AG09309 (cell line): Measurements from ENCODE around the gene CCL23.

Experiments used
- DNase-seq: peaks from one replicate; pipeline ENCODE4 v3.0.0-alpha.2; 2010; ENCODE audit warnings: low read depth
- H3K4me3 ChIP-seq: 2 replicates; pipeline ENCODE4 v1.5.1; 2011; ENCODE audit warnings: mild to moderate bottlenecking, low read depth, low read length, moderate library complexity; ENCODE audit not compliant: control insufficient read depth
- TF ChIP-seq, protein P1 (sequence below): IDR thresholded peaks from 2 replicates; pipeline ENCODE4 v1.5.1; 2011; ENCODE audit warnings: mild to moderate bottlenecking, low read depth, low read length, inconsistent platforms; ENCODE audit not compliant: insufficient read depth, control insufficient read depth; ENCODE audit errors: missing control alignments

The CCL23 gene

DNA sequence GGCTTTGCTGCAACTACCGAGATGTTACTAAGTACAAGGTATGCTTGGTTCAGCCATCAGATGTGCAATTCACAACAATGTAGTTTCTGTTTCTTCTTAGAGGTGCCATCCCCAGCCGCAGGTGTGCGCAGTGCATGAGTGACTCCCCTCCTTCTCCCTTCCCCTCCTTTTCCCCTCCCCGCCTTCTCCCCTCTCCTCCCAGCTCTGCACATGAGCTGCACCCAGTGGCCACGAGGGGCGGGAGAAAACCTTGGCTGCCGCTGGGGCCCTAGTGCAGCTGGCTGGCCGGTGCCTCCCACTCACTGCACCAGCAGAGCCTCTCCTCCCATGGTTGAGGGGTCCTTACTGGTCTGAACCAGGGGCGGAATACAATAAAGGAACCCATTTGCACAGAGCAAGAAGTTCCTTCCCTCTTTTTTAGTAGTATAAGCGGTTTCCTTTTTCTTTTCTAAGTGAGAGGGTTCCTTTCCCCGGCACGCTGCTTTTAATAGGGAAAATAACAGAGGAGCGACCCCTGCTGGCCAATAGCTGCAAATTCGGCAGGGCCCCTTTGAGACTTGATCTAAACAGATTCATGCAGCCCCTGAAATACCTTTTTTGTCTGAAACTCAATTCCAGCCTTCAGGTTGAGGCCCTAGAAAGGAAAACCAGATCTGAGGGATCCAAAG lies 8.6 kb downstream of the CCL23 start:
- no peak overlapping the region for H3K4me3 ChIP-seq
- no peak for DNase-seq
- TF ChIP-seq, protein P1, sequence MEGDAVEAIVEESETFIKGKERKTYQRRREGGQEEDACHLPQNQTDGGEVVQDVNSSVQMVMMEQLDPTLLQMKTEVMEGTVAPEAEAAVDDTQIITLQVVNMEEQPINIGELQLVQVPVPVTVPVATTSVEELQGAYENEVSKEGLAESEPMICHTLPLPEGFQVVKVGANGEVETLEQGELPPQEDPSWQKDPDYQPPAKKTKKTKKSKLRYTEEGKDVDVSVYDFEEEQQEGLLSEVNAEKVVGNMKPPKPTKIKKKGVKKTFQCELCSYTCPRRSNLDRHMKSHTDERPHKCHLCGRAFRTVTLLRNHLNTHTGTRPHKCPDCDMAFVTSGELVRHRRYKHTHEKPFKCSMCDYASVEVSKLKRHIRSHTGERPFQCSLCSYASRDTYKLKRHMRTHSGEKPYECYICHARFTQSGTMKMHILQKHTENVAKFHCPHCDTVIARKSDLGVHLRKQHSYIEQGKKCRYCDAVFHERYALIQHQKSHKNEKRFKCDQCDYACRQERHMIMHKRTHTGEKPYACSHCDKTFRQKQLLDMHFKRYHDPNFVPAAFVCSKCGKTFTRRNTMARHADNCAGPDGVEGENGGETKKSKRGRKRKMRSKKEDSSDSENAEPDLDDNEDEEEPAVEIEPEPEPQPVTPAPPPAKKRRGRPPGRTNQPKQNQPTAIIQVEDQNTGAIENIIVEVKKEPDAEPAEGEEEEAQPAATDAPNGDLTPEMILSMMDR = peak; percentile 39

DNA sequence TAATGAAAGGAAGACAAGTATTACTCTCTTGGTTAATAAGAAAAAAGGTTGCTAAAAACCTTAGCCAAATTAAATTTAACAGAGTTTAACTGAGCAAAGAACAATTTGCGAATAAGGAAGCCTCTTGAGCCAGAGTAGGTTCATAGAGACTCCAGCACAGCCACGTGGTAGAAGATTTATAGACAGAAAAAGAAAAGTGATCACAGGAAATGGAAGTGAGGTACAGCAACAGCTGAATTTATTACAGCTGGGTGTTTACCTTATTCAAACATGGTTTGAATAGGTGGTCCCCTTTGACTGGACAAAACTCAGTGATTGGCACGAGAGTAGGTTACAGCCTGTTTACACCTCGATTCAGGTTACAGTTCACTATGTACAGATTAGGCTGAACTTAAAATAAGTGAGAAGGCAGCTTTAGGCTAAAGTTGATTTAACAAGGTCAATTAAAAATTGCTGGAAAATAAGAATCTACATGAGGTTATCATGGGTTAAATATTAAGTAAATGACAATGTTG lies 13.1 kb downstream of the CCL23 start:
- no peak overlapping the region for H3K4me3 ChIP-seq
- TF ChIP-seq, protein P1 = no peak
- DNase-seq = no peak

DNA sequence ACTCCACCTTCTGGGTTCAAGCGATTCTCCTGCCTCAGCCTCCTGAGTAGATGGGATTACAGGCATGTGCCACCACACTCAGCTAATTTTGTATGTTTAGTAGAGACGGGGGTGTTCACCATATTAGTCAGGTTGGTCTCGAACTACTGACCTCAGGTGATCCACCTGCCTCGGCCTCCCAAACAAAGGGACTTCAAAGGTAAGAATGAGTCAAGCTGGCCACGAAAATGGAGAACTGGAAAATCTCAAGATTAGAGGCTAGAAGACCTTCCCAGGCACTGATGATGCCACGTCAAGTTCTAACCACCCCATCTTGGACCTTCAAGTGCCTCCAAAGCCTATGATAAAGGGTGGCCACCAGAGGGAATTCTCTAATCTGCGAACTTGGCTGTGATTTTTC lies 15.1 kb downstream of the CCL23 start:
- DNase-seq = no peak

DNA sequence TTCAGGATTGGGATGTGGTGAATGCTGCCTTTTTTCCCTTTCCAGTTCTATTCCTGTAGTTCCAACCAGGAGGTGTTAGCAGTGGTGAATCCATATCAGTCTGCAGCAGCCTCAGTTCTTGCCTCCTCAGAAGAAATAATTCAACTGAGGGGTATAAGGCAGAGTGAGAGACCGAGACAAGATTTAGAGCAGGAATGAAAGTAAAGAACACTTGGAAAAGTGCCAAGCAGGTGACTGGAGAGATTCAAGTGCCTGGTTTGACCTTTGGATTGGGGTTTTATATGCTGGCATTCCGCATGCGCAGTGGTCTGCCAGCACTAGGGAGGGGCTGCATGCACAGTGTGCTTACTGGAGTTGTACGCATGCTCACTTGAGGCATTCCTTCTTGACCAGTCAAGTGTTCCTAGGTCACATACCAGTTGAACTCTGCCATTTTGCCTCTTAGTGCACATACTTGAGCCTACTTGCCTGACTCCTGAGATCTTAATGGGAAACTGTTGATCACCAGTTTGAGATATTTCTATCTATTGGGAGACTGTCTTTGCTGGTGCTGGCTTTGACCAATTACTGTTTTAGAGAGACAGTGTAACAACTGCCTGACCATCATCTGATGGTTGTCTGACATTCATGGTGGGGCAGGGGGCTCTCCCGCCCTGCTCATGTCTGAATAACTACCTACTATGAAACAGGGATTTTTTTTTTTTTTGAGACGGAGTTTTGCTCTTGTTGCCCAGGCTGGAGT lies 15.7 kb downstream of the CCL23 start:
- TF ChIP-seq, protein P1 = no peak
- DNase-seq = no peak
- H3K4me3 ChIP-seq = no peak overlapping the region

More for the DNA sequence above, 15.1 kb downstream of the CCL23 start:
- H3K4me3 ChIP-seq = no peak overlapping the region
- TF ChIP-seq, protein P1 = no peak

DNA sequence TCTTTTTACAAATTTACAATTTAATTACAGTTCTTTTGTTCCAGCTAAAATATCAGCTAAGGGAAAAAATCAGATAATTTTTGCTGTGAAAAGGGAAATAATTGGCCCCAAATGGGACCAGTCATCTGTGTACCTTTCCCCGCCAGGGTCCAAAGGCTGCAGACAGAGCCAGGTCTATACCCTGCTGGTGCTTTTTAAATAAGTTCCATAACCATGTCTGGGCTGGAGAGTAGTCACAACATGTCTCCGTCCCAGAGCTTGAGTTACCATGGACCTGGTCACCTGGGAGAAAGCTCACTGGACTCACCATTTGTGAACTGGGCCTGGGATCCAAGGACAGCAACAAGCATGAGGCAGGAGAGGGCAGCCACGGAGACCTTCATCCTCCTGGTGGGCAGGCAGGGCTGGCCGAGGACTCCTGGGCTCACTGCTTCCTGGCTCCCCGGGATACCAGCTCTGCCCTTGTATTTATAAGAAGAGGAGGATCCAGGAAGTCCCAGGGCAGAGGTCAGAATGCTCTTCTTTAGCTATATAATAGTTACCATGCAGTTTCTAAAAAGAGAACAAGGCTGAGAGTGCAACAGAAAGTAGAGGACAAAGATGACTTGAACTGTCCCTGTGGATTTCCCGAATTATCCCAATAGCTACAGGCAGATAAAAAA lies 16.5 kb downstream of the CCL23 start, which contains the start of gene CCL15:
Gene CCL15 (minus strand): TSS at position 444 of the 662 bp plus-strand sequence. CDS start 61 bp downstream, at position 383.
- TF ChIP-seq, protein P1 = no peak
- H3K4me3 ChIP-seq = no peak within 1 kb of the TSS
- no peak for DNase-seq

DNA sequence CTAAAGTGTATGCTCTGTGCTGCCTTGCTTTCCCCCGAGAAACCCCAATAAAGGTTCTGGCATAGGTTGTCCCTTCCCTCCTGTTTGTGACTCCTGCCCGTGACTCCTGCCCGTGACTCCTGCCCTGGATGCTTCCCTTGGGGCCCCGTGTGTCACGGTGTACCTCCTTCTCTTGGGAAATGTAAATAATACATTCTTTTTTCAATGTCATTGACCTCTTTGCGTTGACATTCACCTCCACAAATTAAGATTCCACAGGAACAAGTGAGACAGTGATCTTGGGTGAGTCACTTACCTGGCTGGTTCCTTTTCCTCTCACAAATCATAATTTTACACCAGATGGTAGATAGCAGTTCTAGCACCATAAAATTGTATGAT lies 17.1 kb downstream of the CCL23 start:
- TF ChIP-seq, protein P1 = no peak
- no peak overlapping the region for H3K4me3 ChIP-seq
- DNase-seq = no peak
